Measurements from ENCODE around the gene TDP1. TPM values are rescaled to one million over a fixed set of nuclear protein-coding genes. Genes with fewer than 3 reads are reported as not detected.

The TDP1 gene
- total RNA-seq, 4 donors from 2014 or later, result 7.5 to 9.7 (median 8.4) TPM

- whole genome bisulfite sequencing, result 2% methylated on average over 20 of the region's 20 CpGs
- no peak for DNase-seq (ENCODE audit: extremely low spot score)
- H3K27ac ChIP-seq (replicated peaks in 1 of 4), result peak overlapping the region; percentile 91 to 95 (median 94)
- H3K4me3 ChIP-seq, result peak overlapping the region; percentile 72 to 92 (median 83)
- H3K36me3 ChIP-seq, result peaks cover 0 to 11% (median 2%) of the 10 kb centered on the region in 4 donors
- intact Hi-C loops (cut with DNase I), result loop anchor here (10.0 kb wide), 1 partner anchor 300 kb away; the partner anchor contains the start of gene PSMC1
- TF ChIP-seq CTCF (IDR thresholded peaks at IDR 0.05), result no peak
- TF ChIP-seq EP300 (IDR thresholded peaks at IDR 0.05), result no peak
- no peak for TF ChIP-seq POLR2AphosphoS5 (IDR thresholded peaks at IDR 0.05)
- no peak for TF ChIP-seq POLR2A (IDR thresholded peaks at IDR 0.05; ENCODE audit: low read depth)
- H3K27me3 ChIP-seq, result no peaks in the 10 kb centered on the region
- H3K4me1 ChIP-seq, result peaks cover 7 to 34% (median 25%) of the 10 kb centered on the region in 4 donors
- H3K9me3 ChIP-seq, result no peaks in the 10 kb centered on the region
These were observed 544 bp upstream of the TDP1 start for GRCh38 chr14:89955022-89955744.

- no peak for TF ChIP-seq CTCF (IDR thresholded peaks at IDR 0.05)
- no peak for TF ChIP-seq EP300 (IDR thresholded peaks at IDR 0.05)
- TF ChIP-seq POLR2A (IDR thresholded peaks at IDR 0.05; ENCODE audit: low read depth), result no peak
- TF ChIP-seq POLR2AphosphoS5 (IDR thresholded peaks at IDR 0.05), result no peak
- no peaks in the 10 kb centered on the region for H3K9me3 ChIP-seq
- DNase-seq (ENCODE audit: extremely low spot score), result no peak
- peaks cover 0 to 6% (median 0%) of the 10 kb centered on the region in 4 donors for H3K36me3 ChIP-seq
- peak overlapping the region; percentile 72 to 92 (median 83) for H3K4me3 ChIP-seq
- peaks cover 7 to 34% (median 25%) of the 10 kb centered on the region in 4 donors for H3K4me1 ChIP-seq
- 34% methylated on average over 15 of the region's 15 CpGs for WGBS
- H3K27me3 ChIP-seq, result no peaks in the 10 kb centered on the region
- peak overlapping the region; percentile 91 to 95 (median 94) for H3K27ac ChIP-seq (replicated peaks in 1 of 4)
- intact Hi-C loops (cut with DNase I), result loop anchor here (10.0 kb wide), 1 partner anchor 298 kb away; the partner anchor contains the start of gene PSMC1
These were observed 908 bp downstream of the TDP1 start for GRCh38 chr14:89956661-89957009.

- TF ChIP-seq POLR2AphosphoS5 (IDR thresholded peaks at IDR 0.05) (no peak), CTCF (IDR thresholded peaks at IDR 0.05) (no peak), POLR2A (IDR thresholded peaks at IDR 0.05; ENCODE audit: low read depth) (no peak), EP300 (IDR thresholded peaks at IDR 0.05) (no peak)
- intact Hi-C loops (cut with DNase I), result loop anchor here (10.0 kb wide), 1 partner anchor 297 kb away; the partner anchor contains the start of gene PSMC1
- no peak for DNase-seq (ENCODE audit: extremely low spot score)
- Histone ChIP-seq H3K4me1 (peaks cover 7 to 34% (median 25%) of the 10 kb centered on the region in 4 donors), H3K36me3 (peaks cover 0 to 6% (median 0%) of the 10 kb centered on the region in 4 donors), H3K9me3 (no peaks in the 10 kb centered on the region), H3K27ac (replicated peaks in 1 of 4) (no peak overlapping the region), H3K27me3 (no peaks in the 10 kb centered on the region), H3K4me3 (no peak overlapping the region)
- 69% methylated on average over 1 of the region's 1 CpG for WGBS
These were observed 1.6 kb downstream of the TDP1 start for GRCh38 chr14:89957376-89957775.

- intact Hi-C loops (cut with DNase I), result loop anchor here (10.0 kb wide), 1 partner anchor 297 kb away; the partner anchor contains the start of gene PSMC1
- WGBS, result 88% methylated on average over 8 of the region's 8 CpGs
- Histone ChIP-seq H3K27ac (replicated peaks in 1 of 4) (no peak overlapping the region), H3K36me3 (peaks cover 0 to 10% (median under 1%) of the 10 kb centered on the region in 4 donors), H3K9me3 (no peaks in the 10 kb centered on the region), H3K27me3 (no peaks in the 10 kb centered on the region), H3K4me3 (no peak overlapping the region), H3K4me1 (peaks cover 7 to 34% (median 25%) of the 10 kb centered on the region in 4 donors)
- no peak for TF ChIP-seq POLR2A (IDR thresholded peaks at IDR 0.05; ENCODE audit: low read depth)
- no peak for TF ChIP-seq EP300 (IDR thresholded peaks at IDR 0.05)
- no peak for TF ChIP-seq CTCF (IDR thresholded peaks at IDR 0.05)
- TF ChIP-seq POLR2AphosphoS5 (IDR thresholded peaks at IDR 0.05), result no peak
- DNase-seq (ENCODE audit: extremely low spot score), result no peak
These were observed 2.1 kb downstream of the TDP1 start for GRCh38 chr14:89957791-89958190.

All from esophagus muscularis mucosa (tissue), 4 donors.